H1 (cell line): Measurements from ENCODE around the gene FKBP5. TPM values are rescaled to one million over a fixed set of nuclear protein-coding genes. Genes with fewer than 3 reads are reported as not detected.

Source experiments
- CTCF ChIA-PET: fragments of 300-600 bp; sonication (Branson Sonifier 250); formaldehyde crosslinking; loops from one replicate; lab custom pipeline; 2021; ENCODE audit not compliant: partially characterized antibody; lab: Charles Lee
- POLR2A ChIA-PET: fragments of 300-600 bp; sonication (Branson Sonifier 250); formaldehyde crosslinking; loops from one replicate; lab custom pipeline; 2021; ENCODE audit warnings: inconsistent platforms; ENCODE audit not compliant: partially characterized antibody; lab: Charles Lee
- DNase-seq, 2 experiments: peaks; one replicate each; pipeline versions ENCODE4 v3.0.0 to v3.0.0-alpha.2; 2010 to 2022; ENCODE audit warnings: low spot score in 2 of 2, low read depth in 1 of 2, mixed read lengths in 1 of 2
- FAIRE-seq: peaks from 2 replicates; lab custom pipeline; 2011; peaks lifted over from hg19 to GRCh38; lab: Jason Lieb, UNC
- H2AFZ ChIP-seq: 2 replicates; pipeline ENCODE4 v1.8.1; 2012; ENCODE audit warnings: low read length, inconsistent platforms
- H2AK5ac ChIP-seq: 2 replicates; pipeline ENCODE4 v1.6.1; 2013; ENCODE audit warnings: low read depth, low read length
- H2BK120ac ChIP-seq: replicated peaks from 2 replicates; pipeline ENCODE3; 2013; ENCODE audit warnings: low read depth, low read length, inconsistent platforms
- H2BK12ac ChIP-seq: 2 replicates; pipeline ENCODE4 v1.6.1; 2013; ENCODE audit warnings: low read depth, low read length
- H2BK15ac ChIP-seq: 2 replicates; pipeline ENCODE4 v1.6.1; 2013; ENCODE audit warnings: low read length
- H2BK20ac ChIP-seq: 2 replicates; pipeline ENCODE4 v1.6.1; 2013; ENCODE audit warnings: low read length
- H2BK5ac ChIP-seq: 2 replicates; pipeline ENCODE4 v1.6.1; 2013; ENCODE audit warnings: low read depth, low read length
- H3K14ac ChIP-seq: 2 replicates; pipeline ENCODE4 v1.6.1; 2013; ENCODE audit warnings: inconsistent platforms; ENCODE audit not compliant: insufficient read length
- H3K18ac ChIP-seq: 2 replicates; pipeline ENCODE4 v1.6.1; 2013; ENCODE audit warnings: low read length; ENCODE audit errors: extremely low read depth
- H3K23ac ChIP-seq: 2 replicates; pipeline ENCODE4 v1.6.1; 2013; ENCODE audit warnings: inconsistent platforms; ENCODE audit not compliant: insufficient read length
- H3K23me2 ChIP-seq: 2 replicates; pipeline ENCODE4 v1.6.1; 2013; ENCODE audit warnings: low read depth, low read length
- H3K27ac ChIP-seq: 2 replicates; pipeline ENCODE4 v1.6.1; 2011; ENCODE audit warnings: low read depth, low read length, inconsistent platforms
- H3K27me3 ChIP-seq, 4 experiments: replicated peaks in 1 of 4; 1 replicate in 1 of 4; 2 replicates in 3 of 4; pipeline versions ENCODE4 v1.6.1 to v1.8.1; 2011 to 2013; ENCODE audit warnings: low read length in 3 of 4, mild to moderate bottlenecking in 3 of 4, inconsistent platforms in 2 of 4, mixed read lengths in 2 of 4, moderate library complexity in 1 of 4; ENCODE audit not compliant: control insufficient read depth in 3 of 4, insufficient read depth in 3 of 4; ENCODE audit errors: extremely low read depth in 1 of 4
- H3K36me3 ChIP-seq, 4 experiments: 2 replicates each; pipeline versions ENCODE4 v1.6.1 to v1.8.1; 2011 to 2013; ENCODE audit warnings: mild to moderate bottlenecking in 4 of 4, low read length in 3 of 4, moderate library complexity in 2 of 4, control low read depth in 1 of 4, inconsistent platforms in 1 of 4; ENCODE audit not compliant: insufficient read depth in 4 of 4, control insufficient read depth in 2 of 4
- H3K4ac ChIP-seq: replicated peaks from 2 replicates; pipeline ENCODE3; 2013; ENCODE audit warnings: low read length, low read depth, mixed read lengths, inconsistent platforms; ENCODE audit not compliant: insufficient read length
- H3K4me1 ChIP-seq, 4 experiments: replicated peaks in 1 of 4; 1 replicate in 1 of 4; 2 replicates in 3 of 4; pipeline versions ENCODE4 v1.6.1 to v1.8.1; 2011 to 2013; ENCODE audit warnings: low read length in 3 of 4, inconsistent platforms in 2 of 4, mixed read lengths in 1 of 4; ENCODE audit not compliant: insufficient read depth in 4 of 4, control insufficient read depth in 3 of 4
- H3K4me2 ChIP-seq, 2 experiments: 2 replicates each; pipeline versions ENCODE4 v1.6.1 to v1.8.1; 2011 to 2013; ENCODE audit warnings: low read depth in 2 of 2, low read length in 2 of 2, control low read depth in 1 of 2, inconsistent platforms in 1 of 2, mild to moderate bottlenecking in 1 of 2; ENCODE audit not compliant: insufficient read depth in 1 of 2
- H3K4me3 ChIP-seq, 4 experiments: fragments of 200-600, 300-600 bp in 1 of 4; sonication (generic), shearing (Covaris generic), sonication (Bioruptor Twin) in 1 of 4; 2 replicates each; pipeline versions ENCODE4 v1.5.1 to v1.8.1; 2011 to 2016; ENCODE audit warnings: low read length in 4 of 4, low read depth in 3 of 4, control low read depth in 2 of 4, inconsistent platforms in 2 of 4, mild to moderate bottlenecking in 2 of 4, mixed read lengths in 1 of 4, moderate library complexity in 1 of 4; ENCODE audit not compliant: insufficient read depth in 2 of 4; ENCODE audit errors: extremely low read depth in 1 of 4
- H3K56ac ChIP-seq: replicated peaks from 2 replicates; pipeline ENCODE3; 2013; ENCODE audit warnings: low read depth, mild to moderate bottlenecking, mixed read lengths, low read length, inconsistent platforms; ENCODE audit not compliant: insufficient read length
- H3K79me1 ChIP-seq: 2 replicates; pipeline ENCODE4 v1.6.1; 2013; ENCODE audit warnings: low read depth, low read length, control low read depth
- H3K79me2 ChIP-seq, 2 experiments: 2 replicates each; pipeline versions ENCODE4 v1.6.1 to v1.8.1; 2012 to 2013; ENCODE audit warnings: low read length in 2 of 2, mild to moderate bottlenecking in 2 of 2, inconsistent platforms in 1 of 2; ENCODE audit not compliant: insufficient read depth in 2 of 2, control insufficient read depth in 1 of 2
- H3K9ac ChIP-seq, 4 experiments: replicated peaks in 1 of 4; 1 replicate in 1 of 4; 2 replicates in 3 of 4; pipeline versions ENCODE4 v1.6.1 to v1.8.1; 2011 to 2013; ENCODE audit warnings: low read depth in 3 of 4, low read length in 3 of 4, control low read depth in 2 of 4, mild to moderate bottlenecking in 2 of 4, moderate library complexity in 2 of 4, inconsistent platforms in 1 of 4; ENCODE audit errors: extremely low read depth in 1 of 4
- H3K9me3 ChIP-seq, 2 experiments: 2 replicates each; pipeline versions ENCODE4 v1.6.1 to v1.8.1; 2012 to 2013; ENCODE audit warnings: mild to moderate bottlenecking in 2 of 2, moderate library complexity in 2 of 2, control low read depth in 1 of 2, inconsistent platforms in 1 of 2, low read depth in 1 of 2, low read length in 1 of 2, mixed read lengths in 1 of 2; ENCODE audit not compliant: insufficient read depth in 2 of 2
- H4K20me1 ChIP-seq, 2 experiments: replicated peaks in 1 of 2; 2 replicates each; pipeline versions ENCODE3 to v1.8.1; 2011 to 2013; ENCODE audit warnings: inconsistent platforms in 2 of 2, low read length in 2 of 2, mild to moderate bottlenecking in 1 of 2; ENCODE audit not compliant: insufficient read depth in 2 of 2, control insufficient read depth in 1 of 2
- H4K5ac ChIP-seq: 2 replicates; pipeline ENCODE4 v1.6.1; 2013; ENCODE audit warnings: low read length, low read depth, mixed read lengths, inconsistent platforms; ENCODE audit not compliant: insufficient read length
- H4K8ac ChIP-seq: 2 replicates; pipeline ENCODE4 v1.8.0; 2013; ENCODE audit warnings: mild to moderate bottlenecking, moderate library complexity, low read length, inconsistent platforms; ENCODE audit not compliant: insufficient read depth; ENCODE audit errors: extremely low read depth
- H4K91ac ChIP-seq: replicated peaks from 2 replicates; pipeline ENCODE3; 2013; ENCODE audit warnings: low read length, mixed read lengths, inconsistent platforms; ENCODE audit not compliant: insufficient read length
- BCL11A ChIP-seq, 2 experiments: IDR thresholded peaks; one replicate each; pipeline ENCODE4 v1.6.1; 2011; ENCODE audit warnings: low read depth in 2 of 2, low read length in 2 of 2, mild to moderate bottlenecking in 2 of 2
- CHD1 ChIP-seq: IDR thresholded peaks from 2 replicates; pipeline ENCODE4 v1.6.1; 2012; ENCODE audit warnings: low read depth, low read length, improper control_type of control experiment
- GABPA ChIP-seq: IDR thresholded peaks from 2 replicates; pipeline ENCODE4 v1.6.1; 2011; ENCODE audit warnings: mild to moderate bottlenecking, low read length, moderate library complexity, borderline replicate concordance; ENCODE audit not compliant: insufficient read depth
- KDM1A ChIP-seq: fragments of 200-600, 300-600 bp; sonication (generic); IDR thresholded peaks from 2 replicates; pipeline ENCODE4 v1.7.1; 2016; ENCODE audit warnings: mild to moderate bottlenecking, low read length, borderline replicate concordance
- KDM5A ChIP-seq: fragments of 200-600 bp; IDR thresholded peaks from 2 replicates; pipeline ENCODE4 v1.7.1; 2012; ENCODE audit warnings: mild to moderate bottlenecking, low read length, inconsistent platforms, mixed read lengths
- PHF8 ChIP-seq: fragments of 200-600 bp; sonication (generic); conservative IDR thresholded peaks from 2 replicates; pipeline ENCODE4 v1.7.1; 2012; ENCODE audit warnings: low read depth, mild to moderate bottlenecking, inconsistent platforms, low read length, moderate library complexity
- POU5F1 ChIP-seq: IDR thresholded peaks from 2 replicates; pipeline ENCODE4 v1.6.1; 2011; ENCODE audit warnings: low read depth, mild to moderate bottlenecking, low read length, moderate library complexity
- SAP30 ChIP-seq: fragments of 300-600 bp; sonication (generic); IDR thresholded peaks from 2 replicates; pipeline ENCODE4 v1.7.1; 2012; ENCODE audit warnings: low read length, moderate library complexity, mild to moderate bottlenecking, inconsistent platforms; ENCODE audit not compliant: insufficient read depth, insufficient replicate concordance
- SIN3A ChIP-seq, 2 experiments: IDR thresholded peaks in 1 of 2; conservative IDR thresholded peaks in 1 of 2; 2 replicates each; pipeline ENCODE4 v1.6.1; 2011 to 2012; ENCODE audit warnings: low read length in 2 of 2, improper control_type of control experiment in 1 of 2, low read depth in 1 of 2, mild to moderate bottlenecking in 1 of 2
- SIRT6 ChIP-seq: IDR thresholded peaks from one replicate; pipeline ENCODE4 v1.7.1; 2012; ENCODE audit warnings: low read length, inconsistent platforms
- SP1 ChIP-seq: IDR thresholded peaks from 2 replicates; pipeline ENCODE4 v1.6.1; 2011; ENCODE audit warnings: low read depth, low read length
- WGBS, 2 experiments: shearing (Covaris generic) in 1 of 2; methylation state at CpG; one replicate each; pipeline versions ENCODE4 v1.1.6 to v1.1.7; 2013 to 2015; ENCODE audit warnings: low lambda C conversion rate in 2 of 2, mixed read lengths in 2 of 2, inconsistent platforms in 1 of 2, low coverage in 1 of 2, missing lambda C conversion rate in 1 of 2; ENCODE audit not compliant: insufficient replicate concordance in 2 of 2, insufficient coverage in 1 of 2, insufficient read length in 1 of 2; ENCODE audit errors: extremely low coverage in 1 of 2, missing lambda C conversion rate in 1 of 2; 5-methylcytosine and 5-hydroxymethylcytosine counted together
- polyA plus RNA-seq, 7 experiments: library from polyadenylated mRNA; depleted of rRNA in 3 of 7; stranded (reverse) in 5 of 7; unstranded in 2 of 7; fragments of >200 nt in 5 of 7; fragments of 200-250 nt in 2 of 7; gene quantifications; 1 replicate in 5 of 7; 2 replicates in 1 of 7; 4 replicates in 1 of 7; pipeline versions ENCODE4 v1.2.1 to v1.2.3, GENCODE V29; 2011 to 2013; ENCODE audit warnings: missing spikeins in 2 of 7, mixed read lengths in 2 of 7
- total RNA-seq: library from RNA; stranded (reverse); fragmentation: NEBNext Ultra II Directional; extraction: Animal tissue kit (Norgen Biotek cat#: 25700); gene quantifications from 2 replicates; pipeline ENCODE4 v1.2.1, GENCODE V29; 2021

Gene FKBP5
- total and polyA plus RNA-seq, 2 of the 8 experiments (the other 6 are each of a cell fraction or from before 2014, with no cell fraction given): 14.3 to 40.4 TPM

- H3K36me3 ChIP-seq: peaks cover 0 to 18% (median 14%) of the 10 kb centered on the region in 4 experiments; a peak in 6 of 8 replicates
- DNase-seq (no peak), FAIRE-seq (no peak)
- no peak overlapping the region for H4K91ac ChIP-seq
- H4K5ac ChIP-seq: no peak overlapping the region
- H3K23ac ChIP-seq: no peak overlapping the region
- no peaks in the 10 kb centered on the region for H4K20me1 ChIP-seq
- H3K23me2 ChIP-seq: no peaks in the 10 kb centered on the region
- no peak overlapping the region for H4K8ac ChIP-seq
- H2BK15ac ChIP-seq: no peak overlapping the region
- ChIA-PET CTCF (interaction anchor here (0.7 to 1.4 kb wide), 2 partner anchors 8 to 100 kb away, joined by 3 to 4 read pairs; no protein-coding TSS in a partner anchor), POLR2A (interaction anchor here (1.1 kb wide), 1 partner anchor 104 kb away, joined by 3 read pairs; no protein-coding TSS in a partner anchor)
- H3K18ac ChIP-seq: no peak overlapping the region
- H3K4me1 ChIP-seq: no peaks in the 10 kb centered on the region
- no peak overlapping the region for H2AFZ ChIP-seq
- H3K14ac ChIP-seq: no peak overlapping the region
- H2AK5ac ChIP-seq: no peak overlapping the region
- no peaks in the 10 kb centered on the region for H3K79me1 ChIP-seq
- H3K4me3 ChIP-seq: no peak overlapping the region
- no peaks in the 10 kb centered on the region for H3K27me3 ChIP-seq
- H3K9ac ChIP-seq: no peak overlapping the region
- H3K4me2 ChIP-seq: no peak overlapping the region
- no peak overlapping the region for H2BK5ac ChIP-seq
- H3K4ac ChIP-seq: no peak overlapping the region
- H3K79me2 ChIP-seq: no peaks in the 10 kb centered on the region
- H3K9me3 ChIP-seq: no peaks in the 10 kb centered on the region
- H2BK120ac ChIP-seq: no peak overlapping the region
- no peak overlapping the region for H3K56ac ChIP-seq
- 92% methylated on average over 4 of the region's 4 CpGs; no CpG with 5 or more reads in 1 of the 2 experiments for whole genome bisulfite sequencing, 2 experiments
- no peak overlapping the region for H3K27ac ChIP-seq
- no peak overlapping the region for H2BK20ac ChIP-seq
- no peak overlapping the region for H2BK12ac ChIP-seq
- TF ChIP-seq GABPA: no peak
- TF ChIP-seq PHF8: no peak
- no peak for TF ChIP-seq KDM1A
- no peak for TF ChIP-seq SAP30
- TF ChIP-seq SP1: no peak
- no peak for TF ChIP-seq KDM5A
- TF ChIP-seq BCL11A (IDR thresholded peaks at IDR 0.05; ENCODE audit: low read depth in 2 of 2, low read length in 2 of 2): no peak
- no peak for TF ChIP-seq SIN3A (conservative IDR thresholded peaks at IDR 0.05 in 1 of 2, IDR thresholded peaks at IDR 0.05 in 1 of 2; ENCODE audit: low read depth in 1 of 2, low read length in 2 of 2)
- no peak for TF ChIP-seq SIRT6
- no peak for TF ChIP-seq POU5F1
- TF ChIP-seq CHD1: no peak
These were observed 52.8 kb downstream of the FKBP5 start for GRCh38 chr6:35635601-35636597.
